ENCODE results near the gene PHF12. TPM values are rescaled to one million over a fixed set of nuclear protein-coding genes. Genes with fewer than 3 reads are reported as not detected.
A peak's percentile ranks its signal among the peaks of the same experiment; 100 is the strongest.

Gene PHF12
- total RNA-seq, 2 donors from 2014 or later = 164 to 174 TPM

DNA sequence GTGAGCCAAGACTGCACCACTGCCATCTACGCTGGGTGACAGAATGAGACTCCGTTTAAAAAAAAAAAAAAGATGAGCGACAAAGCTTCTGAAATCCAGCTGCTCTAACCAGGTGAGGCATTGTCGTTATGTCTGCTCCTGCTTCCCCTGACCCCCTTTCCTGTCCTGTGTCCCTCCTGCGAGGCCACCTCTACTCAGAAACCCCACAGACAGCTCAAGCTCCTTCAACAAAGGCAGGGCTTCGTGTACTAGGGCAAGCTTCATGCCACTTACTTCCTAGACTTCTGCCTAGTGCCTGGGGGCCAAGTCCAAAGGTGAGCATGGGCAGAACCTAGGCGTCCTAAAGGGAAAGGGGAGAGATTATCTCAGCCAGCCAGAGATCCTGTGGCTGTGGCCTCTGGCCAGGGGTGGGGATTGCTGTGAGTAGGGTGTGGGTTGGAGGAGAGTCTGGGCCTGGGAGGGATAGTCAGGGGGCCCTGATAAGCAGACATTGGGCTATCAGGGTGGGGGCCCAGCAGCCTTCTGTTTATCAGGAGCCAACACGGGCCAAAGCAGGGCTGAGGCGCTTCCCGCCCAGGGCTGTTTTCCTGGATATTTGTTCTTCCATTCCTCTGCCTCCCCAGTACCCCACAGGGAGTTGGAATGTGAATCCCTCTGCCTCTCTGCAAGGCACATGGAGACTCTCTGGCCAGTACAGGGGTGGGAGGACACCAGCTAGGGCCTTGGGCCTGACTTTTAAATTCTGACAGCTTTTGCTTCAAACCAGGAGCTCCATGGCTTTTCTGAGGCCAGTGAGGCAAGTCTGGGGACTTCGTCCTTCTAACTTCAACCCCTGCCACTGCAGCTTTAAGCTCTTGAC is 86.1 kb downstream of the PHF12 start:
- DNase-seq (no peak), ATAC-seq (no peak)
- H3K27ac Mint-ChIP-seq = peak overlapping the region; percentile 8
- no peaks in the 10 kb centered on the region for H3K9me3 ChIP-seq (ENCODE audit: control insufficient read depth, low read length, poor library complexity, severe bottlenecking)
- H3K4me3 Mint-ChIP-seq = no peak overlapping the region
- no peaks in the 10 kb centered on the region for H3K27me3 Mint-ChIP-seq
- peaks cover 6% of the 10 kb centered on the region for H3K4me1 Mint-ChIP-seq
- H3K36me3 Mint-ChIP-seq (ENCODE audit: low read depth) = no peaks in the 10 kb centered on the region

DNA sequence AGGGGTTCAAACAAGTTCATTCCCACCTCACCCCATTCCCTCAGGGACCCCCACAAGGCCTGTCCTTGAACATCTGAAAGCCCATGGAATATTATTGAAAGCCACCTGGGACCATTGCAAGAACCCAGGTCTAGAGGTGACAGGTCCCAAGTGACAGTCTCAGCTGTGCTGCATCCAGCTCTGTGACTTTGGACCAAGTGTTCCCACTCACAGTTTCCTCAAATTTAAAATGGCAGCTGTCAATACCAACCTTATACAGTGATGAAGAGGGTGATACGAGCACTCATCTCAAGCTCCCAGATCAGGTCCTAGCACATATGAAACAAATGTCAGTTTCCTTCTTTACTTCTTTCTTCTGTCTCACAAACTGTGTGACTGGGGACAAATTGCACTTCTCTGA is 87.4 kb downstream of the PHF12 start:
- H3K27ac Mint-ChIP-seq = no peak overlapping the region
- H3K36me3 Mint-ChIP-seq (ENCODE audit: low read depth) = no peaks in the 10 kb centered on the region
- no peak for DNase-seq
- H3K4me3 Mint-ChIP-seq = no peak overlapping the region
- H3K27me3 Mint-ChIP-seq = no peaks in the 10 kb centered on the region
- no peaks in the 10 kb centered on the region for H3K9me3 ChIP-seq (ENCODE audit: control insufficient read depth, low read length, poor library complexity, severe bottlenecking)
- ATAC-seq = no peak
- H3K4me1 Mint-ChIP-seq = peaks cover 6% of the 10 kb centered on the region

DNA sequence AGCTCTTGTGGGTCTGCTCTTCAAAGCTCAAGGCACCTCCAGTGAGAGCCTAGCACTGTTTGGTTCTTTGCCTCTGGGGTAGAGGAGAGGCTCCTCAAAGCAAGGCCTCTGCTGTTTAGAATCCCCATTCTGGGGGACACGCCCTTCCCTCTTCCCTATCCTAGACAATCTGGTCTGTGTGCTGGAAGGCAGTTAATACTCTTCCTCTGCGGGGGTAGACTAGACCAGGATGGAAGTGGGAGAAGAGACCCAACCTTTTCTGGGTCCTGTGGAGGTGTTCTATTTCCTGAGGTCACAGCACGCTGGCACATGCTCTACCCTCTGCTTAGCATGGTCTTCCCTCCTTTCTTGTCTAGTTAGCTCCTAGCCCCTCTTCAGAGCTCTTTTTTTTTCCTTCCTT is 88.8 kb downstream of the PHF12 start:
- H3K4me3 Mint-ChIP-seq = no peak overlapping the region
- H3K9me3 ChIP-seq (ENCODE audit: control insufficient read depth, low read length, poor library complexity, severe bottlenecking) = no peaks in the 10 kb centered on the region
- no peak for DNase-seq
- ATAC-seq = no peak
- H3K27ac Mint-ChIP-seq = no peak overlapping the region
- peaks cover 3% of the 10 kb centered on the region for H3K36me3 Mint-ChIP-seq (ENCODE audit: low read depth)
- H3K27me3 Mint-ChIP-seq = no peaks in the 10 kb centered on the region
- H3K4me1 Mint-ChIP-seq = peaks cover 6% of the 10 kb centered on the region

DNA sequence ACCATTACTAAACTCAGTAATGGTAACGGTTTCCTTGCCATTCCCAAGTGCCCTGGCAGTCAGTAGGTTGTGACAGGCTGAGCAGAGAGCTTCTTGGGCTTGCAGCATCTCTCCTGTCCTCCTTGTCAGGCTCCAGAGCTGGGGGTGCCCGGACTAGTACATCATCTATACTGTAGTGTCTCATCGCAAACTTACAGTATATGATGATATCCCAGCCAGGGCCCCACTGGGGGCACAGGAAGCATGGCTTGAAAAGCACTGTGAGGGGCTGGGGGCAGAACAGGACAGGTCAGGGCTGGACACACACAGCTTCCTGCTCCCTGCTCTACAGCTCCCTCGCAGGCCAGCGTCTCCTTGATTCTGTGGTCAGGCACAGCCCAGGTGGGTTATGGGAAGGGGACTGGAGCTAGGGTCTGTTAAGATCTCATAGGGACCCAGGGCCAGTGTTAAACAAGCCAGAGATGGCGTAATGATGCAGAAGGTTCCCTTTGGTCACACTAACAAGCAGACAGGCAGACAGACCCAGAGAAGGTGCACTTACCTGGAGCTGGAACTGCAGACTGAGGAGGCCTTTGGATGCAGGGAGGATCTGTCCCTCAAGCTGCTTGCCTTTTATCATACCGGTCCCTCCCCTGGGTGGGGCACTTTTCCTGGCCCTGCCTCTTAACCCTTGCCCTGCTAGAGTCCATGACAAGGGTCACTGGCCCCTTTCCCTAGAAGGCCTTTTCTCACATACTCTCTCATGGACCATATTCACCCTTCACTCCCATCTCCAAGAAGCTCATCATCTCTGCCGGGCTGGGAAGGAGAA is 89.7 kb downstream of the PHF12 start:
- ATAC-seq (no peak), DNase-seq (no peak)
- peaks cover 6% of the 10 kb centered on the region for H3K4me1 Mint-ChIP-seq
- peaks cover 3% of the 10 kb centered on the region for H3K36me3 Mint-ChIP-seq (ENCODE audit: low read depth)
- peak overlapping the region; percentile 34 for H3K27ac Mint-ChIP-seq
- H3K4me3 Mint-ChIP-seq = no peak overlapping the region
- H3K27me3 Mint-ChIP-seq = no peaks in the 10 kb centered on the region
- H3K9me3 ChIP-seq (ENCODE audit: control insufficient read depth, low read length, poor library complexity, severe bottlenecking) = no peaks in the 10 kb centered on the region

DNA sequence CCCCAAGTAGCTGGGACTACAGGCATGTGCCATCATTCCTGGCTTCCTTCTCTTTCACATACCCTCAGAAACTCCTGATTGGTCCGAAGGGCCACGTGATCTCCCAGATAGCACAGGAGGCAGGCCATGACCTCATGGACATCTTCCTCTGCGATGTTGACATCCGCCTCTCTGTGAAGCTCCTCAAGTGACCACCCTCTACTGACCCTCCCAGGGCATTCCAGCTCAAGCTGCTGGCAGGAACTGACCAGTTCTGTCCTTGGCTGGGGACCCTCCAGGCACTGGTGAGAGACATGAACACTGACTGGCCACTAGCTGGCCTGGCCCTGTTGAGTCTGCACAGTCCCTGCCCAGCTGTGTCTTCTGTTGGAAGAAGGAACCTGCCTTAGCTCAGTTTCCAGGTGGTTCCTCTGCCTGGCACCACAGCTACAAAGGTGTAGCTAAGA is 90.9 kb downstream of the PHF12 start:
- no peak overlapping the region for H3K27ac Mint-ChIP-seq
- no peak overlapping the region for H3K4me3 Mint-ChIP-seq
- no peak for DNase-seq

DNA sequence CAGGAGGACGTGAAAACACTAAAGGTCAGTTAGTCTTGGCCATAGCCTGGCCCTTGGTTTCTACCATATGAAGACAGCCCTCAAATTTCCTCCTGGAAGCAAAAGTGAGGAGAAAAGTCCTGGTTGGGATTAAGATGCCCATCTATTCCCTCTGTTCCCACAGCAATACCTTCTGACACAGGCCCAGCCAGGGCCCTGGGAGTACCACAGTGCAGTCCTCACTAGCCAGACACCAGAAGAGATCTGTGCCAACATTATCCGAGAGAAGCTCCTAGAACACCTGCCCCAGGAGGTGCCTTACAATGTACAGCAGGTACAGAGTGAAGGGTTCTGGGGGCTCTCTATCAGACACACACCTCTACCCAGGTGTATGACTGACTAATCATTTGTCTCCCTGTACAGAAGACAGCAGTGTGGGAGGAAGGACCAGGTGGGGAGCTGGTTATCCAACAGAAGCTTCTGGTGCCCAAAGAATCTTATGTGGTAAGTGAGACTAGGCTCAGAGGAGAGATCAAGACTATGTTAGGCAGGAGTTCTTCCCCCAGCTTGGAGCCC is 92.4 kb downstream of the PHF12 start:
- ATAC-seq (no peak), DNase-seq (no peak)
- no peaks in the 10 kb centered on the region for H3K9me3 ChIP-seq (ENCODE audit: control insufficient read depth, low read length, poor library complexity, severe bottlenecking)
- Mint-ChIP-seq H3K27ac (no peak overlapping the region), H3K4me3 (no peak overlapping the region), H3K27me3 (no peaks in the 10 kb centered on the region), H3K4me1 (peaks cover 11% of the 10 kb centered on the region), H3K36me3 (ENCODE audit: low read depth) (peaks cover 3% of the 10 kb centered on the region)

More for the DNA sequence above, 90.9 kb downstream of the PHF12 start:
- Mint-ChIP-seq H3K4me1 (peaks cover 5% of the 10 kb centered on the region), H3K36me3 (ENCODE audit: low read depth) (peaks cover 3% of the 10 kb centered on the region), H3K27me3 (no peaks in the 10 kb centered on the region)
- H3K9me3 ChIP-seq (ENCODE audit: control insufficient read depth, low read length, poor library complexity, severe bottlenecking) = no peaks in the 10 kb centered on the region
- no peak for ATAC-seq

DNA sequence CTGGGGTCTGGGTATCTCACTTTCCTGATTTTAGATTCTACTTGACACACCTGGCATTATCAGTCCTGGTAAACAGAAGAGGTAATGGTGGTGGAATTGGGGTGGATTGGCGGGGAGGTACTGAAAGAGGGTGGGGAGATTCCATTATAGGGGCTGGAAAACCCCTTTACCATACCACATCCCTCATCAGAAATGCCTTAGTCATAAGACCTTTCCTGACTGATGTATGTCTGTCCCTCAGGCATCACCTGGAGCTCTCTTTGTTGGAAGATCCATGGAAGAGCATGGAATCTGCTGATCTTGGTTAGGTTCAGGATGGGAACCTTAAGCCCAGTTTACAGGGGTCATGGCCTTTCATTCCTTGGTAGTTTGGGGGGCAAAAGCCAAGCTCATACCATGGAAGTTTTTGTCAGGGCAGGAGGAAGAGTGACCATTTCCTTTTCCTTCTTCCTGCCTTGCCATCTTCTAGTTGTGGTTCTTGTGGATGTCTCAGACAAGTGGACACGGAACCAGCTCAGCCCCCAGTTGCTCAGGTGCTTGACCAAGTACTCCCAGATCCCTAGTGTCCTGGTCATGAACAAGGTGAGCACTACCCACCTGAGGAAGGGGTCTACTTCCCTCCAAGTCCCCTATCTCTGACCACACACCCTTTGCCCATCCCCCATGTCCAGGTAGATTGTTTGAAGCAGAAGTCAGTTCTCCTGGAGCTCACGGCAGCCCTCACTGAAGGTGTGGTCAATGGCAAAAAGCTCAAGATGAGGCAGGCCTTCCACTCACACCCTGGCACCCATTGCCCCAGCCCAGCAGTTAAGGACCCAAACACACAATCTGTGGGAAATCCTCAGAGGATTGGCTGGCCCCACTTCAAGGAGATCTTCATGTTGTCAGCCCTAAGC is 93.2 kb downstream of the PHF12 start:
- H3K9me3 ChIP-seq (ENCODE audit: control insufficient read depth, low read length, poor library complexity, severe bottlenecking) = no peaks in the 10 kb centered on the region
- Mint-ChIP-seq H3K27ac (peak overlapping the region; percentile 19), H3K4me3 (no peak overlapping the region), H3K36me3 (ENCODE audit: low read depth) (peaks cover 3% of the 10 kb centered on the region), H3K27me3 (no peaks in the 10 kb centered on the region), H3K4me1 (peaks cover 11% of the 10 kb centered on the region)
- DNase-seq = no peak
- ATAC-seq = no peak

DNA sequence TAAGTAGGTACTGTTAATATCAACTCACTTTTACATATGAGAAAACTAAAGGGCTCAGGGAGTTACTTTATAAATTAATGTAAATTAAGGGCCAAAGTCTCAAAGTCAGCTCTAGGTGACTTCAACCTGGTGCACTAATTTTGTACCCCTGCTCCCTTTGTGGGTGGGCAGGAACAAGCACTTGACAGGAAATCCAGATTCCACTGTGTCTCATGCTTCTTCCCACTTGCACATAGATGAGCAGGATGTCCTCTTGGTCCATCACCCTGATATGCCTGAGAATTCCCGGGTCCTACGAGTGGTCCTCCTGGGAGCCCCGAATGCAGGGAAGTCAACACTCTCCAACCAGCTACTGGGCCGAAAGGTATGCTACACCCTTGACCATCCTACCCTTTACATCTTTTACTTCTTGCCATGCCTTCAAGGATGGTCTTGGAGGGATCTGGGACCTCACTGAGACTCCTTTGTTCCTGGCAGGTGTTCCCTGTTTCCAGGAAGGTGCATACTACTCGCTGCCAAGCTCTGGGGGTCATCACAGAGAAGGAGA is 95.2 kb downstream of the PHF12 start:
- Mint-ChIP-seq H3K27me3 (no peaks in the 10 kb centered on the region), H3K4me1 (peaks cover 7% of the 10 kb centered on the region), H3K36me3 (ENCODE audit: low read depth) (peaks cover 3% of the 10 kb centered on the region), H3K27ac (no peak overlapping the region), H3K4me3 (peak overlapping the region; percentile 98)
- no peaks in the 10 kb centered on the region for H3K9me3 ChIP-seq (ENCODE audit: control insufficient read depth, low read length, poor library complexity, severe bottlenecking)
- ATAC-seq = no peak
- DNase-seq = no peak

DNA sequence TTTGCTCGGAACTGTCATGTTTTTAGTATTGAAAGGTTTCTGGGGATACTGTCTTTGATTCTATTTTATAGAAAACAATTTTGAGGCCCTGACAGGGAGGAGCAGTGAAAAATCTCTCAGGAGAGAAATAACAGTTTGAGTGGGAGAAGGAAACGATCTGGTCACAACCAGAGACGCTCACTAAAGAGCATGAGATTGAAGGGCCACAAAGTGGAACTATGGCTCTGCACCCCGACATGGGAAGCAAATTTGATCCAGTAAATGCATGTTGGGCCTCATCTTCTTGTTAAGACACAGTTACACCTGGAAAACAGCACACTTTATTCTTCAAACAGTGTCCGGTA is 96.0 kb downstream of the PHF12 start:
- DNase-seq (no peak), ATAC-seq (no peak)
- H3K27me3 Mint-ChIP-seq = no peaks in the 10 kb centered on the region
- H3K36me3 Mint-ChIP-seq (ENCODE audit: low read depth) = peaks cover 3% of the 10 kb centered on the region
- H3K27ac Mint-ChIP-seq = peak overlapping the region; percentile 98
- H3K9me3 ChIP-seq (ENCODE audit: control insufficient read depth, low read length, poor library complexity, severe bottlenecking) = no peaks in the 10 kb centered on the region
- H3K4me1 Mint-ChIP-seq = peaks cover 7% of the 10 kb centered on the region
- peak overlapping the region; percentile 98 for H3K4me3 Mint-ChIP-seq

Other genes starting within 250 kb of the PHF12 start
- gene PROCA1, start 239.6 kb downstream of the PHF12 start, total RNA-seq = 1 to 10 TPM; 4.8 to 6.3 TPM
- gene RAB34, start 233.7 kb downstream of the PHF12 start, total RNA-seq = 10 to 100 TPM in 1 of 2 donors, 1 to 10 TPM in 1; 8.3 to 24.3 TPM
- gene RPL23A, start 231.5 kb downstream of the PHF12 start, total RNA-seq = 1,000 to 10,000 TPM; 2,757 to 2,860 TPM
- gene TLCD1, start 225.3 kb downstream of the PHF12 start, total RNA-seq = 1 to 10 TPM; 1.1 to 1.4 TPM
- gene NEK8, start 222.7 kb downstream of the PHF12 start, total RNA-seq = 1 to 10 TPM; 5.8 to 8.8 TPM
- gene TRAF4, start 207.5 kb downstream of the PHF12 start, total RNA-seq = 100 to 1,000 TPM; 326 to 362 TPM
- 10 to 100 TPM; 18.3 to 22.6 TPM for gene FAM222B, start 108.7 kb downstream of the PHF12 start, total RNA-seq
- 10 to 100 TPM; 19.0 to 20.5 TPM for gene ERAL1, start 96.5 kb downstream of the PHF12 start, total RNA-seq
- 100 to 1,000 TPM; 132 to 147 TPM for gene FLOT2, start 53.8 kb downstream of the PHF12 start, total RNA-seq
- 10 to 100 TPM; 21.0 TPM for gene DHRS13, start 48.4 kb downstream of the PHF12 start, total RNA-seq
- gene SEZ6, start 54.5 kb upstream of the PHF12 start, total RNA-seq = under 1 TPM; 0.35 to 0.47 TPM
- gene PIPOX, start 91.6 kb upstream of the PHF12 start, total RNA-seq = 1 to 10 TPM; 2.2 to 2.5 TPM
- 100 to 1,000 TPM; 142 to 153 TPM for gene MYO18A, start 228.9 kb upstream of the PHF12 start, total RNA-seq